Thymus (tissue), 2 donors: ENCODE results near the gene TMED5. TPM values are rescaled to one million over a fixed set of nuclear protein-coding genes. Genes with fewer than 3 reads are reported as not detected.

Source experiments
- polyA plus RNA-seq: library from polyadenylated mRNA; stranded (reverse); fragments of 200-250 nt; gene quantifications from one replicate; pipeline ENCODE4 v1.2.3, GENCODE V29; 2013
- total RNA-seq: library from RNA; stranded (reverse); fragments of 120-200 nt; gene quantifications from one replicate; pipeline ENCODE4 v1.2.4, GENCODE V29; 2013
- donor health status: healthy.

Gene TMED5
- total and polyA plus RNA-seq, 2 donors, result 26.9 to 27.5 TPM

Other genes with a start within 250 kb of the TMED5 start
- 11.9 TPM for gene DIPK1A, start 219.0 kb downstream of the TMED5 start, total RNA-seq
- gene DIPK1A, start 219.0 kb downstream of the TMED5 start, polyA plus RNA-seq, result 13.1 TPM
- 85.0 TPM for gene MTF2, start 101.1 kb downstream of the TMED5 start, total RNA-seq
- gene MTF2, start 101.1 kb downstream of the TMED5 start, polyA plus RNA-seq, result 41.1 TPM
- gene CCDC18, start 311 bp upstream of the TMED5 start, total RNA-seq, result 21.0 TPM
- 13.3 TPM for gene CCDC18, start 311 bp upstream of the TMED5 start, polyA plus RNA-seq
- gene DR1, start 165.5 kb upstream of the TMED5 start, total RNA-seq, result 62.3 TPM
- gene DR1, start 165.5 kb upstream of the TMED5 start, polyA plus RNA-seq, result 23.5 TPM